Osteoblast (primary cell): Measurements from ENCODE around the gene ADCY10. TPM values are rescaled to one million over a fixed set of nuclear protein-coding genes. Genes with fewer than 3 reads are reported as not detected.

Experiments used
- DNase-seq: peaks from one replicate; pipeline ENCODE4 v3.0.0; 2011; ENCODE audit warnings: low spot score, mixed read lengths; ENCODE audit not compliant: insufficient read length; ENCODE audit errors: missing footprints
- H2AFZ ChIP-seq: 2 replicates; pipeline ENCODE4 v1.6.0; 2011; ENCODE audit warnings: mild to moderate bottlenecking, low read length
- H3K27ac ChIP-seq: 2 replicates; pipeline ENCODE4 v1.5.1; 2011; ENCODE audit warnings: mild to moderate bottlenecking, low read depth, low read length, moderate library complexity
- H3K27me3 ChIP-seq: 2 replicates; pipeline ENCODE4 v1.6.0; 2012; ENCODE audit warnings: mild to moderate bottlenecking, control low read depth, inconsistent platforms, low read length, moderate library complexity; ENCODE audit not compliant: insufficient read depth
- H3K36me3 ChIP-seq: 2 replicates; pipeline ENCODE4 v1.5.1; 2011; ENCODE audit warnings: mild to moderate bottlenecking, low read length, control low read depth, moderate library complexity; ENCODE audit not compliant: insufficient read depth
- H3K4me1 ChIP-seq: 2 replicates; pipeline ENCODE4 v1.5.1; 2011; ENCODE audit warnings: mild to moderate bottlenecking, low read length, control low read depth, moderate library complexity; ENCODE audit not compliant: insufficient read depth
- H3K4me2 ChIP-seq: 2 replicates; pipeline ENCODE4 v1.6.0; 2011; ENCODE audit warnings: mild to moderate bottlenecking, low read length; ENCODE audit not compliant: insufficient read depth
- H3K4me3 ChIP-seq: fragments of 200-600 bp; sonication (generic); 3 replicates; pipeline ENCODE4 v1.5.1; 2012; ENCODE audit warnings: mild to moderate bottlenecking, low read length, inconsistent platforms; ENCODE audit not compliant: insufficient read depth
- H3K79me2 ChIP-seq: 2 replicates; pipeline ENCODE4 v1.6.0; 2012; ENCODE audit warnings: mild to moderate bottlenecking, low read length, control low read depth, inconsistent platforms; ENCODE audit not compliant: insufficient read depth
- H3K9me3 ChIP-seq: 2 replicates; pipeline ENCODE4 v1.5.1; 2011; ENCODE audit warnings: low read depth, low read length, control low read depth
- H4K20me1 ChIP-seq: 2 replicates; pipeline ENCODE4 v1.6.0; 2012; ENCODE audit warnings: mild to moderate bottlenecking, low read length, control low read depth; ENCODE audit not compliant: insufficient read depth
- CTCF ChIP-seq: IDR thresholded peaks from 2 replicates; pipeline ENCODE4 v1.5.1; 2011; ENCODE audit warnings: mild to moderate bottlenecking, low read depth, low read length, moderate library complexity; ENCODE audit errors: extremely low read depth
- total RNA-seq: library from RNA; depleted of rRNA; stranded (reverse); fragments of >200 nt; gene quantifications from 2 replicates; pipeline ENCODE4 v1.2.3, GENCODE V29; 2012

Gene ADCY10
- total RNA-seq, 1 donor: 0.36 TPM

GRCh38 chr1:167764458-167765330, 149.2 kb downstream of the ADCY10 start:
- H3K4me3 ChIP-seq: no peak overlapping the region
- no peak overlapping the region for H2AFZ ChIP-seq
- peaks cover 21% of the 10 kb centered on the region for H3K4me1 ChIP-seq
- no peaks in the 10 kb centered on the region for H3K9me3 ChIP-seq
- H4K20me1 ChIP-seq: peaks cover 61% of the 10 kb centered on the region
- H3K27ac ChIP-seq: no peak overlapping the region
- DNase-seq: no peak
- H3K4me2 ChIP-seq: no peak overlapping the region
- peaks cover 41% of the 10 kb centered on the region for H3K36me3 ChIP-seq
- no peak for TF ChIP-seq CTCF
- no peaks in the 10 kb centered on the region for H3K27me3 ChIP-seq
- H3K79me2 ChIP-seq: peaks cover 83% of the 10 kb centered on the region

GRCh38 chr1:167763525-167764220, 150.3 kb downstream of the ADCY10 start:
- no peaks in the 10 kb centered on the region for H3K27me3 ChIP-seq
- H2AFZ ChIP-seq: no peak overlapping the region
- peaks cover 35% of the 10 kb centered on the region for H3K36me3 ChIP-seq
- no peak for DNase-seq
- no peaks in the 10 kb centered on the region for H3K9me3 ChIP-seq
- peaks cover 84% of the 10 kb centered on the region for H3K79me2 ChIP-seq
- peaks cover 59% of the 10 kb centered on the region for H4K20me1 ChIP-seq
- TF ChIP-seq CTCF: no peak
- H3K4me3 ChIP-seq: no peak overlapping the region
- H3K4me1 ChIP-seq: peaks cover 21% of the 10 kb centered on the region
- peak overlapping the region; percentile 22 for H3K27ac ChIP-seq
- no peak overlapping the region for H3K4me2 ChIP-seq

GRCh38 chr1:167762061-167762746, 151.7 kb downstream of the ADCY10 start:
- no peak overlapping the region for H3K27ac ChIP-seq
- H2AFZ ChIP-seq: no peak overlapping the region
- no peaks in the 10 kb centered on the region for H3K9me3 ChIP-seq
- H3K79me2 ChIP-seq: peaks cover 89% of the 10 kb centered on the region
- DNase-seq: no peak
- H3K36me3 ChIP-seq: peaks cover 22% of the 10 kb centered on the region
- peaks cover 21% of the 10 kb centered on the region for H3K4me1 ChIP-seq
- peaks cover 55% of the 10 kb centered on the region for H4K20me1 ChIP-seq
- no peak overlapping the region for H3K4me2 ChIP-seq
- no peaks in the 10 kb centered on the region for H3K27me3 ChIP-seq
- TF ChIP-seq CTCF: no peak
- H3K4me3 ChIP-seq: no peak overlapping the region

DNA sequence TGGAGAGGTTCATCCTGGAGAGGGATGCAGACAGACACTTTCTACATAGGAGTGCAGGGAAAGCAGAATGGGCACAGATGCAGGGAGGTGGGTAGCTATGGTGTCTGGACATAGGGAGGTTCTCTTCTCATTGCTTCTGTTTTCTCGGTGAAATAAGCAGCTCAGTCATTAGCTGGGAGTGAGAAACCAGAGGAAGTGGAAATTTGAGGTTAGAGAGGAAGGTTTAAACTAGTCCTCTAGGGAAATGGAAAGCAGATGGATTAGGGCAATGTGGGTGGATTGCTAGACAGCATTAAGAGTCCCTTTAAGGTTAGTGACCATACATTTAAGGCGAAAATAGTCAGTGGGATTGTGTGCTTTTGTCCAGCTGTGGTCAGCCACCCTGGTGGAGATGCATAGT, 152.5 kb downstream of the ADCY10 start:
- no peak for DNase-seq
- TF ChIP-seq CTCF: no peak
- Histone ChIP-seq H3K4me1 (peaks cover 21% of the 10 kb centered on the region), H3K9me3 (no peaks in the 10 kb centered on the region), H3K36me3 (peaks cover 14% of the 10 kb centered on the region), H3K27ac (peak overlapping the region; percentile 23), H3K4me3 (no peak overlapping the region), H2AFZ (no peak overlapping the region), H3K4me2 (no peak overlapping the region), H3K79me2 (peaks cover 93% of the 10 kb centered on the region), H4K20me1 (peaks cover 59% of the 10 kb centered on the region), H3K27me3 (no peaks in the 10 kb centered on the region)
